Thoracic aorta (tissue), 2 donors: ENCODE results near the gene ANGEL1. TPM values are rescaled to one million over a fixed set of nuclear protein-coding genes. Genes with fewer than 3 reads are reported as not detected.

Experiments
- ATAC-seq: fragments of 150-250 bp; one replicate; pipeline ENCODE4 v1.8.0; 2017; ENCODE audit warnings: low read depth; ENCODE audit not compliant: insufficient number of reproducible peaks, low FRiP score
- DNase-seq: peaks from one replicate; pipeline ENCODE4 v3.0.0-alpha.2; 2020; ENCODE audit warnings: low spot score
- H3K27ac ChIP-seq, 2 donors: fragments of 200-600 bp; sonication (generic); 1 replicate in 1 of 2; 2 replicates in 1 of 2; pipeline ENCODE4 v1.5.1; 2016; ENCODE audit warnings: mild to moderate bottlenecking in 2 of 2, moderate library complexity in 2 of 2
- H3K27me3 ChIP-seq: fragments of 200-600 bp; sonication (generic); replicated peaks from 2 replicates; pipeline ENCODE4 v1.6.0; 2016; ENCODE audit warnings: mild to moderate bottlenecking; ENCODE audit not compliant: insufficient read depth
- H3K36me3 ChIP-seq: fragments of 200-600 bp; sonication (generic); one replicate; pipeline ENCODE4 v1.5.1; 2016
- H3K4me1 ChIP-seq, 2 donors: fragments of 200-600 bp; sonication (generic); 1 replicate in 1 of 2; 2 replicates in 1 of 2; pipeline versions ENCODE4 v1.5.1 to v1.6.0; 2016; ENCODE audit warnings: low read depth in 2 of 2, mild to moderate bottlenecking in 1 of 2; ENCODE audit not compliant: control insufficient read depth in 1 of 2
- H3K4me3 ChIP-seq: fragments of 200-600 bp; sonication (generic); 2 replicates; pipeline ENCODE4 v1.5.1; 2016; ENCODE audit warnings: mild to moderate bottlenecking
- H3K9me3 ChIP-seq: fragments of 200-600 bp; sonication (generic); 2 replicates; pipeline ENCODE4 v1.5.1; 2016
- total RNA-seq, 2 donors: library from RNA; depleted of rRNA; stranded (reverse); fragments of >200 nt; gene quantifications; one replicate each; pipeline versions ENCODE4 v1.1.0 to v1.2.3, GENCODE V29; 2016
- TF ChIP-seq, protein P1 (sequence below): fragments of 200-600 bp; sonication (generic); IDR thresholded peaks from one replicate; pipeline ENCODE4 v1.5.1; 2019; ENCODE audit warnings: antibody characterized with exemption

ANGEL1 gene
- total RNA-seq, 2 donors from 2014 or later: 19.5 to 24.5 TPM

GRCh38 chr14:76772300-76773187 is 40.1 kb downstream of the ANGEL1 start:
- Histone ChIP-seq H3K27me3 (no peaks in the 10 kb centered on the region), H3K36me3 (peaks cover under 1% of the 10 kb centered on the region), H3K27ac (peak overlapping the region; percentile 89 to 94), H3K4me3 (peak overlapping the region; percentile 29), H3K9me3 (no peaks in the 10 kb centered on the region), H3K4me1 (peaks cover 30 to 71% of the 10 kb centered on the region in 2 donors)
- TF ChIP-seq, protein P1, sequence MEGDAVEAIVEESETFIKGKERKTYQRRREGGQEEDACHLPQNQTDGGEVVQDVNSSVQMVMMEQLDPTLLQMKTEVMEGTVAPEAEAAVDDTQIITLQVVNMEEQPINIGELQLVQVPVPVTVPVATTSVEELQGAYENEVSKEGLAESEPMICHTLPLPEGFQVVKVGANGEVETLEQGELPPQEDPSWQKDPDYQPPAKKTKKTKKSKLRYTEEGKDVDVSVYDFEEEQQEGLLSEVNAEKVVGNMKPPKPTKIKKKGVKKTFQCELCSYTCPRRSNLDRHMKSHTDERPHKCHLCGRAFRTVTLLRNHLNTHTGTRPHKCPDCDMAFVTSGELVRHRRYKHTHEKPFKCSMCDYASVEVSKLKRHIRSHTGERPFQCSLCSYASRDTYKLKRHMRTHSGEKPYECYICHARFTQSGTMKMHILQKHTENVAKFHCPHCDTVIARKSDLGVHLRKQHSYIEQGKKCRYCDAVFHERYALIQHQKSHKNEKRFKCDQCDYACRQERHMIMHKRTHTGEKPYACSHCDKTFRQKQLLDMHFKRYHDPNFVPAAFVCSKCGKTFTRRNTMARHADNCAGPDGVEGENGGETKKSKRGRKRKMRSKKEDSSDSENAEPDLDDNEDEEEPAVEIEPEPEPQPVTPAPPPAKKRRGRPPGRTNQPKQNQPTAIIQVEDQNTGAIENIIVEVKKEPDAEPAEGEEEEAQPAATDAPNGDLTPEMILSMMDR: no peak
- DNase-seq: peak; percentile 60
- no peak for ATAC-seq

DNA sequence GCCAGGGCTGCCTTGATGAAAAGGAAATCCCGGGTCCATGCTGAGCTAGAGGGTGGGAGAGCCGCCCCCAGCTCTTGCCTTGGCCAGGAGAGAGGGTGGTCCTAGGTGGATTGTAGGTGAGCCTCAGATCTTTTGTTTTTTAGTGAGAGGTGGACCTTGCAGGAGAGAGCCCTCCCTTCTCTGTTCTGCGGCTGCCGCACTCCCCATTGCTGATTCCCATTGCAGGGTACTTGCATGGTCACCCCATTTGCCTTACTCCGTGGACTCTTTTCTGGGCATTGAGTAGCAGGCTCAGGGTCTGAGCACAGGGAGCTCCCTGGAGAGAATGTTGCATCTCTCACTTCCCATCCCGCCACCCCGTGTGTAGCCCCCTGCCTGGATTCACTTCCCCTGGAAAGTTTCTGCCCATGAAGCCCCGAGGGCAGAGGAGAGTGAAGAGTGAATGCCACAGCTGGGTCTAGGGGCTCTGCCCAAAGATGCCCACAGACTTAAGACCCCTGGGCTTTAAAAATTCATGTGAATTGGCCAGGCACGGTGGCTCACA is 41.2 kb downstream of the ANGEL1 start:
- TF ChIP-seq, protein P1: no peak
- Histone ChIP-seq H3K27ac (peak overlapping the region; percentile 89 to 94), H3K36me3 (no peaks in the 10 kb centered on the region), H3K9me3 (no peaks in the 10 kb centered on the region), H3K4me3 (no peak overlapping the region), H3K27me3 (no peaks in the 10 kb centered on the region), H3K4me1 (peaks cover 30 to 74% of the 10 kb centered on the region in 2 donors)
- ATAC-seq (no peak), DNase-seq (no peak)

DNA sequence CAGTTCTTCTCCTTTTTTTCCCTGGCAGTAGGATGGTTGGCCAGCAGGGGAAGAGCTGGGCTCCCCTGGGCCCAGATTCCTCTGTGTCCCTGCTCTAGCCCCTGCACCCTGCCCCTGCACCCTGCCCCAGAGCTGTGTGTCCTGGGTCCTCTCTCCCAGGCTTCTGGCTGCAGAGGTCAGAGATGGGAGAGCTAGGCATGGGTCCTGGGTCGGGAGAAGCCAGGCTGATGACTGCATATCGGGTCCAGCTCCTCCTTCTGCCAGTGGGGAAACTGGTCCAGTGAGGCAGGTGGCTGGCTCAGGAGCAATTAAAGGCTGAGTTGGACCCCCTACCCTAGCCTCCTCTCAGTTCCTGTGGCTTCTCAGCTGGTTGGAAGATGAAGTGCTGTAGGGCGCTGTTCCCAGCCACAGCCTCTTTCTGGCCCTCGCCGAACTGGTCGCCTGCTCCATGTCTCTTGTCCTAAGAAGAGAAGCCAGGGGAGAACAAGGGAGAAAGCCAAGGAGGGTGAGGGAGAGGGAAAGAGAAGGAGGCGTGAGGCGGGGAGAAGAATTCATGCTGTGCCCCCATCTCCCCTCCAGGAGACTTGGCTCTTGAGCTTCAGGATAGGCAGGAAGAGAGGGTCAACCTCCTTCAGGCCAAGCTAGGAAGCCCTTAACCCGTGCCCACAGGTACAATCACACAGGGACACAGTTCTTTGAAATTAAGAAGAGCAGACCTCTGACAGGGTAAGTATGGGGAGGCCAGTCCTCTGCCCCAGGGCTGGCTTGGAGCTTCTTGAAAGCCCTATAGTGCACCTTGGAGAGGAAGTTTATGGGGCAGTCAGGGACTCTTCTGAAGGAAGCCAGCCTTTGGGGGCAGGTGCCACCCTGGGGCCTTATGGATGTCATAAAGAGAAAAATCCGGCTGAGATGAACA is 41.9 kb downstream of the ANGEL1 start:
- Histone ChIP-seq H3K36me3 (no peaks in the 10 kb centered on the region), H3K4me1 (peaks cover 30 to 76% of the 10 kb centered on the region in 2 donors), H3K9me3 (no peaks in the 10 kb centered on the region), H3K27ac (peak overlapping the region; percentile 3 to 94), H3K4me3 (no peak overlapping the region), H3K27me3 (no peaks in the 10 kb centered on the region)
- TF ChIP-seq, protein P1: no peak
- ATAC-seq (no peak), DNase-seq (no peak)

DNA sequence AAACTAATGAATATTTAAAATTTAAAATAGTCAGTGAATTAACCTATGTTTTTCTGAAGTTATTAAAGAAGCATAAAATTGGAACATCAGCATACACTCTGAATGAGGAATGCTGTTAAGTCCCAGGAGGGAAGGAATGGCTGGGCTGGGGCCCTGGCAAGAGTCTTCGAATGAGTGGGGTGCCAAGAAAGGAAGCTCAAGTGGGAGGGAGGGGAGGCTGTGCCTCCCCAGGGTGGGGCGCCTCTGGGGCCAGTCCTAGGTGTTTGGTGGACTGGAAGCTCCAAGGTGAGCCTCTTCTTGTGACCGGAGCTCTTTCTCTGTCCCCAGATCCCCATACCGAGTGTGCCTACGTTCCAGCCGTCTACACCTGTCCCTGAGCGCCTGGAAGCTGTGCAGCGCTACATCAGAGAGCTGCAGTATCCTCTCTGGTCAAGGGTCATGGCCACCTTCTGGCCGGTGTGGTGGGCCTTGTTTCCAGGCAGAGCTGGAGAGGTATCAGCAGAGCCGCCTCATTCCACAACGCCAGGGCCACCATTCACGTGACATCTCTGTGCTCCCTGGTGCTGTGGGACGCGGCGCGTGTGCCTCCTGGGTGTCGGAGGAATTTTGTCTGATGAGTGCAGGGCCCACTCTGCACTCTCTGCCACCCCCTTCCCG is 42.9 kb downstream of the ANGEL1 start:
- Histone ChIP-seq H3K9me3 (no peaks in the 10 kb centered on the region), H3K4me1 (peaks cover 30 to 86% of the 10 kb centered on the region in 2 donors), H3K4me3 (no peak overlapping the region), H3K36me3 (no peaks in the 10 kb centered on the region), H3K27ac (peak overlapping the region in 1 of 2 donors; percentile 79), H3K27me3 (no peaks in the 10 kb centered on the region)
- ATAC-seq (no peak), DNase-seq (no peak)
- TF ChIP-seq, protein P1: no peak
